Stimulated activated effector memory CD8-positive, alpha-beta T cell treated with anti-CD3 and anti-CD28 coated beads, Interleukin-12 subunit alpha, Interleukin-12 subunit beta, amount 100 ng/mL, for 72 hours (primary cell): Measurements from ENCODE around the gene TMEM45A.
"Not testable (repeated sequence)": the region's sequence is repeated elsewhere in the genome, so short reads cannot be mapped to it uniquely, and the experiment has no call there.

ENCODE experiments used
- ATAC-seq: fragments of 150-1000 bp; cut with Tn5 transposase; 2 replicates; pipeline ENCODE4 v1.10.0; 2021
- DNase-seq, 2 donors: peaks; one replicate each; pipeline ENCODE4 v3.0.0; 2021 to 2022; ENCODE audit warnings: low spot score in 2 of 2
- H3K27ac Mint-ChIP-seq: one replicate; pipeline ENCODE4 v1.8.0; 2022; ENCODE audit warnings: mild to moderate bottlenecking, mixed read lengths
- H3K36me3 Mint-ChIP-seq: one replicate; pipeline ENCODE4 v1.8.0; 2022; ENCODE audit warnings: mild to moderate bottlenecking, mixed read lengths
- H3K4me1 Mint-ChIP-seq: one replicate; pipeline ENCODE4 v1.8.0; 2022; ENCODE audit warnings: mixed read lengths
- H3K4me3 Mint-ChIP-seq: one replicate; pipeline ENCODE4 v1.8.0; 2022; ENCODE audit warnings: mild to moderate bottlenecking, mixed read lengths
- H3K9me3 Mint-ChIP-seq: one replicate; pipeline ENCODE4 v1.8.0; 2022; ENCODE audit warnings: mixed read lengths

Gene TMEM45A

GRCh38 chr3:100470951-100471350 lies 21.5 kb upstream of the TMEM45A start:
- no peak for DNase-seq
- Mint-ChIP-seq H3K4me1 (peaks cover 9% of the 10 kb centered on the region), H3K36me3 (no peaks in the 10 kb centered on the region), H3K4me3 (no peak overlapping the region), H3K9me3 (no peaks in the 10 kb centered on the region), H3K27ac (no peak overlapping the region)
- no peak for ATAC-seq

GRCh38 chr3:100471444-100471843 lies 21.0 kb upstream of the TMEM45A start:
- Mint-ChIP-seq H3K9me3 (no peaks in the 10 kb centered on the region), H3K27ac (no peak overlapping the region), H3K36me3 (no peaks in the 10 kb centered on the region), H3K4me3 (no peak overlapping the region), H3K4me1 (peaks cover 4% of the 10 kb centered on the region)
- no peak for DNase-seq
- ATAC-seq: no peak

- not testable (repeated sequence) for H3K4me3 Mint-ChIP-seq, H3K36me3 Mint-ChIP-seq
These were observed 14.5 kb upstream of the TMEM45A start for GRCh38 chr3:100477851-100478360.

GRCh38 chr3:100478521-100478920 lies 13.9 kb upstream of the TMEM45A start:
- not testable (repeated sequence) for ATAC-seq, DNase-seq, H3K36me3 Mint-ChIP-seq, H3K4me3 Mint-ChIP-seq, H3K9me3 Mint-ChIP-seq, H3K4me1 Mint-ChIP-seq, H3K27ac Mint-ChIP-seq

More at GRCh38 chr3:100477851-100478360, 14.5 kb upstream of the TMEM45A start:
- not testable (repeated sequence) for H3K9me3 Mint-ChIP-seq, H3K27ac Mint-ChIP-seq, DNase-seq, H3K4me1 Mint-ChIP-seq, ATAC-seq

- Mint-ChIP-seq H3K36me3 (no peaks in the 10 kb centered on the region), H3K9me3 (no peaks in the 10 kb centered on the region), H3K4me3 (no peak overlapping the region), H3K4me1 (no peaks in the 10 kb centered on the region), H3K27ac (no peak overlapping the region)
- ATAC-seq (no peak), DNase-seq (no peak)
These were observed 12.3 kb upstream of the TMEM45A start for GRCh38 chr3:100480081-100480480.

GRCh38 chr3:100482176-100482575 lies 10.2 kb upstream of the TMEM45A start:
- DNase-seq (no peak), ATAC-seq (no peak)
- no peaks in the 10 kb centered on the region for H3K9me3 Mint-ChIP-seq
- no peak overlapping the region for H3K4me3 Mint-ChIP-seq
- no peak overlapping the region for H3K27ac Mint-ChIP-seq
- no peaks in the 10 kb centered on the region for H3K36me3 Mint-ChIP-seq
- H3K4me1 Mint-ChIP-seq: no peaks in the 10 kb centered on the region

GRCh38 chr3:100483529-100483928 lies 8.9 kb upstream of the TMEM45A start:
- H3K27ac Mint-ChIP-seq: no peak overlapping the region
- no peaks in the 10 kb centered on the region for H3K36me3 Mint-ChIP-seq
- H3K9me3 Mint-ChIP-seq: no peaks in the 10 kb centered on the region
- no peak for DNase-seq
- no peak overlapping the region for H3K4me3 Mint-ChIP-seq
- ATAC-seq: no peak
- no peaks in the 10 kb centered on the region for H3K4me1 Mint-ChIP-seq

- DNase-seq: no peak
- Mint-ChIP-seq H3K36me3 (no peaks in the 10 kb centered on the region), H3K4me1 (peaks cover 5% of the 10 kb centered on the region), H3K4me3 (no peak overlapping the region), H3K9me3 (no peaks in the 10 kb centered on the region), H3K27ac (no peak overlapping the region)
- peak; percentile 18 for ATAC-seq
These were observed 5.6 kb upstream of the TMEM45A start for GRCh38 chr3:100486808-100487207.

GRCh38 chr3:100489118-100489517 lies 3.3 kb upstream of the TMEM45A start:
- H3K9me3 Mint-ChIP-seq: no peaks in the 10 kb centered on the region
- no peak overlapping the region for H3K27ac Mint-ChIP-seq
- no peak for DNase-seq
- peaks cover 9% of the 10 kb centered on the region for H3K36me3 Mint-ChIP-seq
- peaks cover 8% of the 10 kb centered on the region for H3K4me1 Mint-ChIP-seq
- ATAC-seq: no peak
- H3K4me3 Mint-ChIP-seq: no peak overlapping the region

GRCh38 chr3:100496711-100497261 lies 4.4 kb downstream of the TMEM45A start:
- DNase-seq: no peak
- H3K9me3 Mint-ChIP-seq: no peaks in the 10 kb centered on the region

GRCh38 chr3:100499651-100500050 lies 7.2 kb downstream of the TMEM45A start:
- Mint-ChIP-seq H3K36me3 (no peaks in the 10 kb centered on the region), H3K4me3 (no peak overlapping the region), H3K27ac (no peak overlapping the region), H3K4me1 (no peaks in the 10 kb centered on the region), H3K9me3 (no peaks in the 10 kb centered on the region)
- DNase-seq (no peak), ATAC-seq (no peak)

More at GRCh38 chr3:100496711-100497261, 4.4 kb downstream of the TMEM45A start:
- ATAC-seq: no peak
- Mint-ChIP-seq H3K27ac (no peak overlapping the region), H3K4me3 (no peak overlapping the region), H3K36me3 (peaks cover 9% of the 10 kb centered on the region), H3K4me1 (peaks cover 3% of the 10 kb centered on the region)

GRCh38 chr3:100500320-100500880 lies 8.0 kb downstream of the TMEM45A start:
- Mint-ChIP-seq H3K4me3 (no peak overlapping the region), H3K9me3 (no peaks in the 10 kb centered on the region), H3K27ac (no peak overlapping the region), H3K36me3 (no peaks in the 10 kb centered on the region), H3K4me1 (no peaks in the 10 kb centered on the region)
- no peak for ATAC-seq
- no peak for DNase-seq

GRCh38 chr3:100503448-100503847 lies 11.0 kb downstream of the TMEM45A start:
- no peaks in the 10 kb centered on the region for H3K4me1 Mint-ChIP-seq
- ATAC-seq: no peak
- no peaks in the 10 kb centered on the region for H3K9me3 Mint-ChIP-seq

GRCh38 chr3:100506355-100506754 lies 13.9 kb downstream of the TMEM45A start:
- no peak for ATAC-seq

More at GRCh38 chr3:100503448-100503847, 11.0 kb downstream of the TMEM45A start:
- DNase-seq: no peak
- Mint-ChIP-seq H3K4me3 (no peak overlapping the region), H3K36me3 (no peaks in the 10 kb centered on the region), H3K27ac (no peak overlapping the region)

GRCh38 chr3:100509818-100510217 lies 17.4 kb downstream of the TMEM45A start:
- H3K4me3 Mint-ChIP-seq, H3K4me1 Mint-ChIP-seq, H3K36me3 Mint-ChIP-seq, ATAC-seq, DNase-seq, H3K27ac Mint-ChIP-seq, H3K9me3 Mint-ChIP-seq: not testable (repeated sequence)

More at GRCh38 chr3:100506355-100506754, 13.9 kb downstream of the TMEM45A start:
- Mint-ChIP-seq H3K9me3 (no peaks in the 10 kb centered on the region), H3K4me1 (no peaks in the 10 kb centered on the region), H3K4me3 (no peak overlapping the region), H3K36me3 (no peaks in the 10 kb centered on the region), H3K27ac (no peak overlapping the region)
- no peak for DNase-seq

GRCh38 chr3:100516232-100516631 lies 23.8 kb downstream of the TMEM45A start:
- no peaks in the 10 kb centered on the region for H3K36me3 Mint-ChIP-seq
- H3K27ac Mint-ChIP-seq: no peak overlapping the region
- no peaks in the 10 kb centered on the region for H3K4me1 Mint-ChIP-seq
- no peaks in the 10 kb centered on the region for H3K9me3 Mint-ChIP-seq
- no peak for ATAC-seq
- no peak for DNase-seq
- no peak overlapping the region for H3K4me3 Mint-ChIP-seq
